Hindlimb muscle (tissue), 1 donor: ENCODE measurements around the gene SETD6. TPM values are rescaled to one million over a fixed set of nuclear protein-coding genes. Genes with fewer than 3 reads are reported as not detected.
A peak's percentile ranks its signal among the peaks of the same experiment; 100 is the strongest.

Experiments
- DNase-seq: peaks from one replicate; pipeline ENCODE4 v3.0.0-alpha.2; 2013
- polyA plus RNA-seq: library from polyadenylated mRNA; unstranded; fragments of 120-200 nt; gene quantifications from one replicate; pipeline ENCODE4 v1.2.1, GENCODE V29; 2013; ENCODE audit not compliant: insufficient read length

The SETD6 gene
- polyA plus RNA-seq, 1 donor: 16.9 TPM

DNA sequence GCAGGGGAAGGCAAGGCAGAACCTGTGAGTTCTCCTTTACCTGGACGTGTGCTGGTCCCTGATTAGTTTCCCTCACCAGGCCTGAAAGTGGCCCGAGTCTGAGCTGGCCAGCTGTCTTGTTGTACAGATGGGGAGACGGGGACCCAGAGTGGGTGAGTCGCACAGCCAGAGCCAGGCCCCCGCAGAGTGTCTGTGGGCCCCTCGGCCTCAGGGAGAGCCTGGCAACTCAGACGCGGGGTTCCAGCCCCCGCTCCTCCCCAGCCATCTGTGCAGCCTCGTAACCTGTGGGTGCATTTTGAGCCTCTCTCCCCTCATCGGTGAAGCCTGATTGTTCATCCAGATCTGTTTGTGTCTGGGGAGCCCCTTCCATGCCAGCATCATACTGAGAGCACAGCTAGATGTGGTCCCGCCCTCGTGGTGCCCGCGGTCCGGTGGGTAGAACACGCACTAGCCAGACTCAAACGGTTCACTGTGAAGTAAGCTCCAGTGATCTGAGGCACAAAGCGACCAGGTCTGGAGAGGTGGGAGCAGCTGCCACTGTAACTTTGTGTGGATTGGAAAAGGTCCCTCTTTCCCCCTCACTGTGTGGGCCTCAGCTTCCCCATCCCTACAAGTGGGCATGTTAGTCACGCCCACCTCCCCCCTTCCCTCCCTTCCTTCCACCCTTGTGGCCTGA, 21.4 kb upstream of the SETD6 start:
- DNase-seq: no peak

DNA sequence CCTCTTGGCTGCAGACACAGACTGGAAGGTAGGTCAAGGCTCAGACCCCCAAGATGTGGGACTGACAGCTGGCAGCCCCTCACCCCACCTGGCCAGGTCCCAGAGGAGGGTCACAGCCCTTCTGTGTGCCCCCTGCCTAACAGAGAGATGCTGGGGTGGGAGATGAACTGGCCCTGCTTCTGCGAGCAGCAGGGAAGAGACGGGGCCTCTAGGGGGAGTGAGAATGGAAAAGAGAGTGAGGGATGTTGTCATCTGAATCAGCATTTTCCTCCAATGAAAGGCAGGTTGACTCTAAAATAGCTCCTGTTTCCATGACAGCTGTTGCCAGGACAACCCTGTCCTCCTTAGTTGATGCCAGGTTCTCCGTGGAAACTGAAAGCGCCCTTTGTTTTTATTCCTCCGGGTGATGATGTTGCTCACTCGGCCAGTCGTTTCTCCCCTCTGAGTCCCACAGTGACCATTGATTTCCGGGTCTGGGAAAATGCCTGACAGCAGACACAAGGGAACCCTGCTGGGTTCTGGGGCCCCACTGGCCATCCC, 20.3 kb upstream of the SETD6 start:
- DNase-seq: peak; percentile 94

GRCh38 chr16:58495521-58496331, 19.6 kb upstream of the SETD6 start:
- peak; percentile 34 for DNase-seq

GRCh38 chr16:58497468-58497867, 17.8 kb upstream of the SETD6 start:
- no peak for DNase-seq

GRCh38 chr16:58497935-58498334, 17.4 kb upstream of the SETD6 start:
- DNase-seq: no peak

GRCh38 chr16:58498341-58499091, 16.8 kb upstream of the SETD6 start:
- DNase-seq: no peak

DNA sequence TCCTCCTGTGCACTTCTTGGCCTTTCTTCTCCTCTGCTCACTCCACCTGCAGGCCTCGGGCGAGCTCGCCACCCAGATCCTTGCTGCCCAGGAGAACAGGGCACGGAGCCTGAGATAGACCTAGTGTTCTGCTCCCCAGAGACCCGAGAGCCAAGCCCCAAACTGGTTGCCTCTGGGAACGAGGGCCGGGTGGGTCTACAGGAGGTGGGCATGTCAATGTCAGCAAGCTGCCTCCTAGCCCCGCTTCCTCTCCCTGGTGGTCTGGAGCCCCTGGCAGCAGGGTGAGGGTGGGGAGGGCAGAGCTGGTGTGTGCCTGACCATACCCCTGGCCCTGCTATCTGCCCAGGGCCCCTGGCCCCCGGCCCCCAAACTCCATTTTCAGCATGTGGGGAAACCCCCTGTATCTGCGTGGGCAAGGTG, 16.2 kb upstream of the SETD6 start:
- DNase-seq: no peak

- DNase-seq: peak; percentile 76
These were observed 15.5 kb upstream of the SETD6 start, which contains the start of gene NDRG4 for GRCh38 chr16:58499615-58500351. TSS of gene NDRG4 (plus strand) at chr16:58500143. CDS start at chr16:58500249, 106 bp downstream.

- no peak for DNase-seq
These were observed 14.7 kb upstream of the SETD6 start for GRCh38 chr16:58500430-58501241.

DNA sequence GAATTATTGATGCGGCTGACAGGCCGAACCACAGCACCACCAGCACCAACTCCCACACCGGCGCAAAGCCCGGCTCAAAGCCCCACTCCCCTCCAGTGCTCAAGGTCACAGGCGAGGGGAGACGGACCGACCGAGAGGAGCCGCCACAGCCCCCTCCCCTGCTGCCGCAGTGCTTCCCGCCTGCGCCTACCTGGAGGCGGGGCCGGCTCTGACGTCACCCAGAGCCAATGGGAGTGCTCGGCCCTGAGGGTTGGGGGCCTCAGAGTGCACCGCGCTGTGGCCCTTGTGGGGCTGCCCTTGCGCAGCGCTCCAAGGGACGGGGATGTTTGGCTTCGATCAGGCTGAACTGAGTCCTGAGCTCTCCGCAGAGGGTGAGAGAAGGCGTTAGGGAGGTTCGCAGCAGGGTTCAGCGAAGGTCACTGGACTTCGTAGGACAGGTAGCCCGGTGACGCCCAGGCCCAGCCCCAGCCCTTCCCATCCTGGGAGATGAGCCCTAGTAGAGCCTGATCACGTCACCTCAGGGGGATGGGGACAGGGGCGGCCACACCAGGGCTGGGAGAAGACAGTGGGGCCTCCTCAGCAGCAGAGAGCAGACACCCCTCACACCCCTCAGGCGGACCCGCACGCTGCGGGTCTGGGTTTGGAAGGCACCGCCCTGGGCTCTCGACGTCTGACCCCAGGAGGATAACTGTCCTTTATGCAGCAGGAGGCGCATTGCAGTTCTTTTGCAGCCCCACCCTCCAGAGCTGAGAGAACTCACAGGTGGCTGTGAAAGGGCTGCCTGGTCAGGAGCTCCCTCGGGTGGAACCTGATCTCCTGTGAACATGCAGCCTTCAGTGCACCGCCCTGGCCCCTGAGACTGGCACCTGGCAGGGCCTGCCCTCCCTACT, 13.8 kb upstream of the SETD6 start:
- DNase-seq: peak; percentile 51

GRCh38 chr16:58502217-58502921, 12.9 kb upstream of the SETD6 start:
- DNase-seq: no peak

DNA sequence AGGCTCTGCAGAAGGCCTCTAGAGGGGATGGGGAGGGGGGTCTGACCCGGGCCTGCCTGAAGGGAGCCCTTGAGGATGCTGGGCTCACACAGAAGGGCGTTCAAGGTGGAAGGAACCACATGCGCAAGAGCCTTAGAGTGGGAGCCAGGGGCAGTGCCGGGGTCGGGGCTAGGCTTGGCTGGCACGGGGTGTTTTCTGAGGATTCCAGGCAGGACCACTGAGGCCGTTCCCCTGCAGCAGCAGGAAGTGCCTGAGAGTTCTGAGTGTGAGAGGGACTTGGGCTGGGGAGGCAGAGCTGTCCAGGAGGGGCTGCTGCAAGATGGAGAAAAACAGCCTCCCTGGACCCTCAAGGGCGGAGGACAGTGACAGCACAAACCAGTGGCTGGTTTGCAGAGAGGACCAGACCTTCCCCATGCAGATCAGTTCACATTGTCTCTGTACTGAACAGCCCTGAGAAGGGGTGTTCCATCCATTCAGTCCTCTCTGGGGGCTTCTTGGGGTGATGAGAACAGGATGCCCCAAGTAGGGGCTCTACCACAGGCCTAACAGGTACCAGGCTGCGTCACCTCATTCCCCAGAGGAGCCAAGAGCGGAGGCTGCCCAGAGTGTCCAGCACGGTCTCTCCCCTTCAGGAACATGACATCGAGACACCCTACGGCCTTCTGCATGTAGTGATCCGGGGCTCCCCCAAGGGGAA, 12.0 kb upstream of the SETD6 start:
- DNase-seq: no peak

- no peak for DNase-seq
These were observed 11.2 kb upstream of the SETD6 start for GRCh38 chr16:58503863-58504688.

GRCh38 chr16:58506241-58507194, 8.8 kb upstream of the SETD6 start:
- no peak for DNase-seq

DNA sequence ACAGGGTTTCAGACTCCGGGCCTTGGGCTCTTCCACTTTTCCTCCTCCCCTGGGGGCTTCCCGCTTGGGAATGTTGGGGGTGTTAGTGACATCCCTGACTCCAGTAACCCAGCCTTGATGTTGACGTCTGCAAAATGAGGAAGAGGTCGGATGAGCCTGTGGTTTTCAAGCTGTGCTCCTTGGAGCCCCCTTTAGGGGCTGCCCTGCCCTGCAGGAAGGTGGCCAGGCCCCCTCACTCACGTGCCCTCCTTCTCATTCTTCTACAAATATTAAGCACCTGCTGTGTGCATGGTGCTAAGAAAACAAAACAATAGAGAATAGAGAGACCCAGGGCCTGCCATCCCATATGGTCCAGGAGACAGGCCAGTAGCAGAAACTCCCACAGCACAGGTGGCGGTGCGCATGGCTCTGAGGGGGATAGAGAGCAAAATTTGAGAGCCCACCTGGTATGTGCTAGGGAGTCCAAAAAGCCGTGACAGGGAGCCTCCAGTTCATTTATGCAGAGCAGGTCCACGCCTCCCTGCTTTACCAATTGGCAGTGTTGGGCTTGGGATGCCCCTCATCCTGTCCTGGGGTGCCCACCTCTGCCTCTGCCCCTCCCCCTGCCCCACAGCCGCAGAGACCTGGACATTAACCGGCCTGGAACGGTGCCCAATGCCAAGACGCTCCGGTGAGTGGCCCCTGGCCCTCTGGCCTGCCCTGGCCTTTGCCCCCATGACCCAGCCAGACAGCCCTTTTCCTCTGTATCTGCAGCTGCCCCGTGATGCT, 7.9 kb upstream of the SETD6 start:
- no peak for DNase-seq
